Measurements from ENCODE around the gene TGM5.
"Not testable (repeated sequence)": the region's sequence is repeated elsewhere in the genome, so short reads cannot be mapped to it uniquely, and the experiment has no call there.

TGM5 gene

GRCh38 chr15:43214592-43215295 lies 52.0 kb downstream of the TGM5 start:
- no peak for DNase-seq

- DNase-seq = no peak
These were observed 52.6 kb downstream of the TGM5 start for GRCh38 chr15:43214169-43214568.

- no peak for DNase-seq
These were observed 53.3 kb downstream of the TGM5 start for GRCh38 chr15:43213466-43213865.

- no peak for DNase-seq
These were observed 53.8 kb downstream of the TGM5 start for GRCh38 chr15:43212951-43213350.

DNA sequence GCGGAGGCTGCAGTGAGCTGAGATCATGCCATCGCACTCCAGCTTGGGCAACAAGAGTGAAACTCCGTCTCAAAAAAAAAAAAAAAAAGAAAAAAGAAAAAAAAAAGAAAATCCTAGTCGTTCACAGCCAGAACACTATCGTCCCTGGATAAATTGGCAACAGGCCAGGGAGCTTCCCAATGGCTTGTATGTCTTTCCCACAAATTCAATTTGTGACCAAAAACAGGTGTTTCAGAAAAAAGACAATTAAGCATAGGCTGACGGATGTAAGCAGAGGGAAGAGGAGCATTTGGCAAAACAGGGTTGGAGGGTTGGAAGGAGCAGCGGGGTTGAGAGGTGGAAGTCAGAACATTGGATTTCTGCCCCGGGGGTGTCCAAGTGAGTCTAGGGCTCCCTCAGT lies 54.4 kb downstream of the TGM5 start:
- no peak for DNase-seq

DNA sequence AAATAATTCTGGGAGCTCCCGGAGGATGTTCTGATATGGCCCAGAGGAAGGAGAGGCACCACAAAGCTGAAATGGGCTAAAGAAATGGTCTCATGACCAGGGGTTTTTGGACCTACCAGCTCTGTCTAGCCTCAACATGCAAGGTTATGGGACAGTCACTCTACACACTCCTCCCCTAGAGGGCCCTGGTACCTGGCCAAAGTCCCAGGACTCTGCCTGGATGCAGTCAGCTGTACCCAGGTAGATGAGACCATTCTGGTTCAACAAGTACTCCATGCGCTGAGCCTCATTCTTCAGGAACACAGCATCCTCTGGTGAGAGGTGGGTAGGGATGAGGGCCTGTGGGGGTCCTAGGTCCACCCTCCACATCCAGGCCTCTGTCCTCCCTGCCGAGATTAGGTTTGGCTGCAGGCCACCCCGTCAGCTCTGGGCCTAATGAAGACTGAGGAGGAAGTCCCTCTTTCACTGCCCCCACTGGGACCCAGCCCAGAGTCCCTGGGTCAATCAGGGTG lies 55.4 kb downstream of the TGM5 start:
- no peak for DNase-seq

DNA sequence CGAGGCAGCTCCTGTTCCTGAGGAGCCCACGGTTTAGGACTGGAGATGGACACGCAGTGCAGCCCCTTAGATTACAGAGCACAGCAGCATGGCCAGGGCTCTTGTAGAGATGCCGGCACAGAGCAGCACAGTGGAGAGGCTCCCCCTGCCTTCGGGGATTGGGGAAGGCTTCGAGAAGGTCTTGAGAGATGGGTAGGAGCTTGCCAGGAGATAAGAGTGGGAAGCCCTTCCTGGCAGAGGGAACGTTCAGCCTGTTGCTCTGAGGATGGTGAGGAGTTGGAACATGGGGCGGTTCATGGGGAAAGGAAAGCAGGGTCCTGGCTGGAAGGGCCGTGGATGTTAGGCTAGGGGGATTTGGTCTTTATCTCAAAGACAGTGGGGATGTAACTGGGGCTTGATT lies 55.9 kb downstream of the TGM5 start:
- DNase-seq = no peak

GRCh38 chr15:43210172-43210745 lies 56.5 kb downstream of the TGM5 start:
- no peak for DNase-seq

DNA sequence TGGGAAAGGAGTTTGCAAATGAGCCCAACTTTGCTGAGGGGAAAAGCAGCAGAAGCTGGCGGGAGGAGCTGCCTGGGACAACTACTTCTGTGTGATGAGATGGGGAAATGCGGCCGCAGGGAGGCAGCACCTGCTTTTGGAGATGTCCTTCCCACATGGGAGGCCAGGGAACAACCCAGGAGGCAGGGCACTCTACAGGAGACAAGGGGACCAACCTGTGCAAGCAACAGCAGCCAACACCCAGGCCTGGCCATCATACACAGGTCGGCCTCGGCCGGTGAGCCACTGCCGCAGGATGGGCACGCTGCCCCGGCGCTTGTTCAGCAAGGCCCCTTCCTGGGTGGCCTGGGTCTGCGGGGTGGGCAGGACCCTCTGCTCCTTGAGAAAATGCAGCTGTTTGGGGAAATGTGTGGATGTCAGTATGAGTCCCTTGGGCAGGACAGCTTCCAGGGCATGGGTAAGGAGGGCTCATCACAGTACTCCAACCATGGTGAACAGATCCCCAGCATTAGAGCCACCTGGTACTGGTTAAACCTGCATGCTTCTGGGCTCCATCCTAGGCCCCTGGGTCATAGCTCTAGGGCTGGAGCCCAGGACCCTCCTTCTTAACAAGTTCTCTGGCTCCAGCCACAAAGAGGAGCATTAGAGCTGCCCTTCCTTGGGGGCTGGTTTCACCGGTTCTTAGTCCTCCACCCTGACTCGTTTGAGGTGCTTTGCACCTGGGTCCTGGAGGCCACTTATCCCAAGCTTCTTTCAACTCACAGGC lies 57.5 kb downstream of the TGM5 start:
- DNase-seq = no peak

DNA sequence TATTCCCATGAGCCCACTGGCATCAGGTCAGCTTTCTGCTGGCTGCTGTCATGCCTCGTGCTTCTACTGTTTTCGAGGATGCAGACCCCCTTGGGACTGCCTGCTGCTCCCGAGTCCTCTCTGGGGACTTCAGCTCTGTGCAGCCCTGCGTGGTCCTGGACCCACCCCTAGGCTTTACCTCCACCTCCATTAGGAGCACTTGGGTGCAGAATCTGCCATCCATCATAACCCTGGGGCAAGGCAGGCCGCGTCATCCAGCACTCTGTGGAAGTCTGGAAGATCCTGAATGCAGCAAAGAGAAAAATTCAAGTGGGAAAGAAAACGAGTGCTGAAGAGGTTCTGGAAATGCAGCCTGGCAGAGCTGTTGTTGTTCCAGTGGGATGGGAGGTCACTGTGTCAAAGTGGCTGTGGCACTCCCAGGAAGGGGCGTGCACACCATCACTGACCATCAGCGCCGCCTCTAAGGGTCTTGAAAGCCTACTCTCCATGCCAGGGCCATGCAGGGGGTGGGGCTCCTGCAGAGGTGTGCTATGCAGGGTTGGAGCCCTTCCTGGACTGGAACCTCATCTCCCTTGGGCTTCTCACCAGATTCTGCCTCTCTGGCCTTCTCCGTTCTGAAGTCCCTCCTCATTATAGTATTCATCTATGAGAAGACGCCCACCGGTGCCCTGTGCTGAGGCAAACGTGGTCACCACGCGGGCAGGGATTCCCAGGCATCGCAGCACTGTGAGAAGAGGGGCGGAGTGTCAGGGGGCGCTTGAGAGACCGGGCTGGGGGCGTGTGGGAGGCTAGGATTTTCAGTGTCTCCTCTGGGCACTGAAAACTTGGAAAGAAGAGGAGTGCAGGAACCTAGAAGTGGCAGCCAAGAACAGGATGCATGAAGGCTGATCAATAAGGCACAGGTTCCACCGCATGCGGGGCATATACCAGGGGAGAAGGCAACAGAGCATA lies 58.4 kb downstream of the TGM5 start:
- DNase-seq = no peak

DNA sequence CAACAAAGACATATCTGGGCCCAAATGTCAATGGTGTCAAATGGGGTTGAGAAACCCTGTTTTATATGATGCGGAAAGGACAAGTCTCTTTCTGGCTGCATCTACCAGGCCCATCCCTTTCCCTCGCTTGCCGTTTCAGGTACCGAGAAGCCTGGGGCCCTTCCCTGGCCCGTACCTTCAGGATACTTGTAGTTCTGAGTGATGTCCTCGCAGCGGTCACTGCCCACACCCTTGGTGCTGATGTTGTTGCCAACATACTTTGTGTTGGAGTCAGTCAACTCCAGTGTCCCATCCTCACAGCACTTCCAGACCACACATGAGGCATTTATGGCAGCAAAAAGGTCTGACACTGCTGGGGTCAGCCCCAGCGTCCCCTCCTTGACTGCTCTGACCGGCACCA lies 59.7 kb downstream of the TGM5 start:
- DNase-seq = no peak

GRCh38 chr15:43206054-43206453 lies 60.7 kb downstream of the TGM5 start:
- DNase-seq = no peak

DNA sequence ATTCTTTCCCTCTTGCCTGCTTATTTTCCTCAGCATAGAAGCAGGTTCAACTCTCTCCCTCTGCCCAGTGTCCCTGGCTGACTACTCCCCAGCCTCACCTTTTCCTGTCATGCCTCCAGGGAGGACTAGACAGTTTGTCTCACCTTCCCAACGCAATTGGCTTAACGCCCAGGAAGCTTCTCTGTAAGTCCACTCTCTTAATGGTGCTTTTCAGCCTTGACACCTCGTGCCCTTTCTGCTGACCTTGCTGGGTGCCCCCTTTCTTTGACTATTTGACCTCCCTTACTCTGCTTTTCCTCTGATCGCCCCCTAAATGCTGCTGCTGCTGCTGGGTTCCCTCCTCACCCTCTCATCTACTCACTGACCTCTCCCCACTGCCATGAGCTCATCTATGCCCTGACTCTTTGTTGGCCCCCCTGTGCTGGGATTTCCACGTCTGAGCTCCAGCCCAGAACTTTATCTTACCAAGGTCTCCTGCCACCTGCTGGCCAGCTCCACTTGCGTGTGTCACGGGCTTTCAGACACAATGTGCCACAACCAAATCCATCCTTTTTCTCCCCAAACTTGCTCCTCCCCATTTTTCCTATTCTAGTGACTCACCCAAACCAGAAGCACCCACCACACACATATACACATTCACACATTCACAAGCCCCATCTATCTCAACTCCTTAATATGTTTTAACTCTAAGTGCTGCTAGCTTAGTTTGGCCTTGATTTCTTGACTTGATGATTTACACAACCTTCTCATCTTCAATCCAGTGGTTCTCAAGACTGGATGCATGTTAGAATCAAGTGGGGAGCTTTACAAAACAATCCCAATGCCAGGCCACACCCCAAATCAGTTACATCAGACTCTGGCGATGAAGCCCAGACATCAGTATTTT lies 62.5 kb downstream of the TGM5 start:
- DNase-seq = peak; percentile 52

DNA sequence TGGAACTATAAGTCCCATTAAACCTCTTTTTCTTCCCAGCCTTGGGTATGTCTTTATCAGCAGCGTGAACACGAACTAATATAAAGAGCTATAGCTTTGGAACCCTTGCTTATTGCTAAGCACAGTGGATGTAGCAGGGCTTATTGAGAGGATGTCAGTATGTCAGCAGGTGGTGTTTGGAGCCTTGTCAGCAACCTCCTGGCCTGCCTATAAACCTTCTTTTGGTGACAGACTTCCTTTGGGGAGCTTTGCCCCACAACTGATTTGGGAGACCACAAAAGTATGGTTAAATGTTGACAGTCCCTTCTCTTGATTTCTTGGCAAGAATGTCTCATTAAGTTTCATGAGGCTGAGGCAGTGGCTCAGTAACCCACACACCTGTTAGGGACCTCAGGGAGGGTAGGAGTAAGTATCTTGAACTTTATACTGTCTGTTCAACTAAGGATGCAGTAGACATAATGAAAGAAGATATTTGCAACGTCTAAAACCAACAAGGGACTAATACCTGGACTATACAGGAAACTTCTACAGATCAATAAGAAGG lies 66.7 kb downstream of the TGM5 start:
- DNase-seq = no peak

GRCh38 chr15:43198992-43199391 lies 67.7 kb downstream of the TGM5 start:
- no peak for DNase-seq

DNA sequence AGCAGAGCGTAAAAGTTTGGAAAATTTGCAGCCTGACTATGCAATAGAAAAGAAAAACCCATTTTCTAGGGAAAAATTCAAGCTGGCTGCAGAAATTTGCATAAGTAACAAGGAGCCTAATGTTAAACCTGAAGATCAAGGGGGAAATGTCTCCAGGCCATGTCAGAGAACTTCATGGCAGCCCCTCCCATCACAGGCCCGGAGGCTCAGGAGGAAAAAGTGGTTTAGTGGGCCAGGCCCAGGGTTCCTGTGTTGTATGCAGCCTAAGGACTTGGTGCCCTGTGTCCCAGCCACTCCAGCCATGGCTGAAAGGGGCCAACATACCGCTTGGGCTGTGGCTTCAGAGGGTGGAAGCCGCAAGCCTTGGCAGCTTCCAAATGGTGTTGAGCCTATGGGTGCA lies 68.2 kb downstream of the TGM5 start:
- not testable (repeated sequence) for DNase-seq

DNA sequence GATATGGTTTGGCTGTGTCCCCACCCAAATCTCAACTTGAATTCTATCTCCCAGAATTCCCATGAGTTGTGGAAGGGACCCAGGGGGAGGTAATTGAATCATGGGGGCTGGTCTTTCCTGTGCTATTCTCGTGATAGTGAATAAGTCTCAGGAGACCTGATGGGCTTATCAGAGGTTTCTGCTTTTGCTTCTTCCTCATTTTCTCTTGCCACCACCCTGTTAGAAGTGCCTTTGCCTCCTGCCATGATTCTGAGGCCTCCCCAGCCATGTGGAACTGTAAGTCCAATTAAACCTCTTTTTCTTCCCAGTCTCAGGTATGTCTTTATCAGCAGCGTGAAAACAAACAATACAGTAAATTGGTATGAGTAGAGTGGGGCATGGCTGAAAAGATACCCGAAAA lies 69.0 kb downstream of the TGM5 start:
- DNase-seq = not testable (repeated sequence)

GRCh38 chr15:43196760-43197548 lies 69.8 kb downstream of the TGM5 start:
- no peak for DNase-seq

DNA sequence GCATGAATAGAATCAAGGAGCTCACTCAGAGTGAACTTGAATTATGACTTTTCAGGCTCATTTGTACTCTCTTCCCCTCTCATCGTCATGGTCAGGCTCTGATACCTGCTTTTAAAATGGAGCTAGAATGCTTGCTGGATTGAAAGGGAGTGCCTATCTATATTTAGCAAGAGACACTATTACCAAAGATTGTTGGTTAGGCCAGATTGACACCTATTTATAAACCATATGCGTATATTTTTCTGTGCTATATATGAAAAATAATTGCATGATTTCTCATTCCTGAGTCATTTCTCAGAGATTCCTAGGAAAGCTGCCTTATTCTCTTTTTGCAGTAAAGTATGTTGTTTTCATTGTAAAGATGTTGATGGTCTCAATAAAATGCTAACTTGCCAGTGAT lies 71.9 kb downstream of the TGM5 start:
- DNase-seq = no peak

DNA sequence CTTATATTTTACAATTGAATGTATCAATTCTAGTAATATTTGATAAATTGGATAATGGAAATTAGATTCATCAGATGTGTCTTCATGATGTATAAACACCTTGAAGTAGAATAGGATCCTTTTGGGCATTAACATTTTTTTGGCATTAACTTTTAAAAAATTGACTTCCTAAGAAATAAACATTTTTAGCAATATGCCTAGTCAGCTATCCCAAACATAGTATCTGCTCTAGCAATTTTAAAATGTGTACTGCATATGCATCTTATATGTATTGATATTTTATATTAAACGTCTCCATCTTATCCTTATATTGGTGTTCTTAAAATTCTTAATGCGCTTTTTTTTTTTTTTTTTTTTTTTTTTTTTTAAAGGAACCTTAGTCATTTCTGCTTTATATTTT lies 73.0 kb downstream of the TGM5 start:
- DNase-seq = no peak

GRCh38 chr15:43190178-43190577 lies 76.5 kb downstream of the TGM5 start:
- no peak for DNase-seq

Data from activated CD4-positive, alpha-beta T cell treated with anti-CD3 and anti-CD28 coated beads, Interleukin-10, Interleukin-2, amounts not matched to agents 100 ng/mL and 50 ng/mL, durations not matched to agents 16 hours and 8 hours (primary cell).